HL-60 (cell line): ENCODE measurements around the gene KRT73.

Experiments
- GABPA ChIP-seq: IDR thresholded peaks from 2 replicates; pipeline ENCODE4 v1.6.1; 2012; ENCODE audit warnings: low read depth
- POLR2AphosphoS5 ChIP-seq: IDR thresholded peaks from 2 replicates; pipeline ENCODE4 v1.6.1; 2012; ENCODE audit warnings: low read depth
- SPI1 ChIP-seq: IDR thresholded peaks from 2 replicates; pipeline ENCODE4 v1.6.1; 2012; ENCODE audit warnings: low read depth, mild to moderate bottlenecking, borderline replicate concordance
- TF ChIP-seq, protein P1 (sequence below): IDR thresholded peaks from one replicate; pipeline ENCODE4 v1.5.1; 2011; ENCODE audit warnings: low read length, control low read depth, inconsistent platforms; ENCODE audit not compliant: insufficient read depth
- TF ChIP-seq, protein P2 (sequence below): IDR thresholded peaks from 2 replicates; pipeline ENCODE4 v1.6.1; 2012; ENCODE audit warnings: low read depth; ENCODE audit not compliant: insufficient replicate concordance

DNA sequence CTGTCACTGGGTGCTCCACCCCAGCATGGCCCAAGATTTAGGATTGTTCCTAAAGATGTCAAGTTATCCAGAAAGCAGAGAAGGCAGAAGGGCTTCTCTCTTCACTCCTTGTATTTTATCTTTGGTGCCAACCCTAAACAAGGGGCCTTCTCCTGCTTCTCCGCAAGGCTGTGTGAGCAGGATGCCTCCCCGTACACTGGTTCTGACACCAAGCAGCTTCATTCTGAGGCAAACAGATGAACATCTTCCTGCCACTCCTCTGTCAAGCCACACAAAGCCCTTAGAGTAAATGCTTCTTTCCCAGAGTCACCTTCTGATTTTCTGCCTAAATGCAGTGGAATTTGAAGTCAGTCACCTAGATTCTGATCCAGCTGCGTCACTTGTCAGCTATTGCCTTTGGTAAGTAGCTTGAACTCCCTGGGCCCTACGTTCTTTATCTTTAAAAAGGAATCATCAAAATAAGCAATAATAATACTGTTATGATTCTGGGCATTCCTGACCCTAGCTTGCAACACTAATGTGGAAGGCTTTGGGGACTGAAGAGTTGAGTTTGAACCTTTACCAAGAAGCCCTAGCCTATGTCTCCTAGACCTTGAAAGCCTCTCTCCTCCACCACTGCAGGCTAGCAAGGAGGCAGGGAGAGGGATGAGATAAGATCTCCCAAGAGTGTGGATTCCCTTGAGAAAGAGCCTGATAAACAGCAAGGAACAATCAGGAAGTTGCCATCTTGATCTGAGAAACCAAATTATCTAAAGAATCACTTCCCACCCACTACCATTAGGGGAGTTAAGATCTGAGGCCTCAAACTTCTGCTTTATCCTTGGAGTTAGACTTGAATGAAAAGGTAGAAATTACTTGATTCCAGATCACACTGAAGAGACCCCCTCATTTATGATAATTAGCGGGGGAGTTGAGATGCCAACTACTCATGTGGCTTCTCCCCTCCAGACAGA is 5.7 kb downstream of the KRT73 start:
- TF ChIP-seq, protein P1, sequence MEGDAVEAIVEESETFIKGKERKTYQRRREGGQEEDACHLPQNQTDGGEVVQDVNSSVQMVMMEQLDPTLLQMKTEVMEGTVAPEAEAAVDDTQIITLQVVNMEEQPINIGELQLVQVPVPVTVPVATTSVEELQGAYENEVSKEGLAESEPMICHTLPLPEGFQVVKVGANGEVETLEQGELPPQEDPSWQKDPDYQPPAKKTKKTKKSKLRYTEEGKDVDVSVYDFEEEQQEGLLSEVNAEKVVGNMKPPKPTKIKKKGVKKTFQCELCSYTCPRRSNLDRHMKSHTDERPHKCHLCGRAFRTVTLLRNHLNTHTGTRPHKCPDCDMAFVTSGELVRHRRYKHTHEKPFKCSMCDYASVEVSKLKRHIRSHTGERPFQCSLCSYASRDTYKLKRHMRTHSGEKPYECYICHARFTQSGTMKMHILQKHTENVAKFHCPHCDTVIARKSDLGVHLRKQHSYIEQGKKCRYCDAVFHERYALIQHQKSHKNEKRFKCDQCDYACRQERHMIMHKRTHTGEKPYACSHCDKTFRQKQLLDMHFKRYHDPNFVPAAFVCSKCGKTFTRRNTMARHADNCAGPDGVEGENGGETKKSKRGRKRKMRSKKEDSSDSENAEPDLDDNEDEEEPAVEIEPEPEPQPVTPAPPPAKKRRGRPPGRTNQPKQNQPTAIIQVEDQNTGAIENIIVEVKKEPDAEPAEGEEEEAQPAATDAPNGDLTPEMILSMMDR: no peak
- TF ChIP-seq POLR2AphosphoS5 (no peak), GABPA (no peak), SPI1 (no peak)
- TF ChIP-seq, protein P2, sequence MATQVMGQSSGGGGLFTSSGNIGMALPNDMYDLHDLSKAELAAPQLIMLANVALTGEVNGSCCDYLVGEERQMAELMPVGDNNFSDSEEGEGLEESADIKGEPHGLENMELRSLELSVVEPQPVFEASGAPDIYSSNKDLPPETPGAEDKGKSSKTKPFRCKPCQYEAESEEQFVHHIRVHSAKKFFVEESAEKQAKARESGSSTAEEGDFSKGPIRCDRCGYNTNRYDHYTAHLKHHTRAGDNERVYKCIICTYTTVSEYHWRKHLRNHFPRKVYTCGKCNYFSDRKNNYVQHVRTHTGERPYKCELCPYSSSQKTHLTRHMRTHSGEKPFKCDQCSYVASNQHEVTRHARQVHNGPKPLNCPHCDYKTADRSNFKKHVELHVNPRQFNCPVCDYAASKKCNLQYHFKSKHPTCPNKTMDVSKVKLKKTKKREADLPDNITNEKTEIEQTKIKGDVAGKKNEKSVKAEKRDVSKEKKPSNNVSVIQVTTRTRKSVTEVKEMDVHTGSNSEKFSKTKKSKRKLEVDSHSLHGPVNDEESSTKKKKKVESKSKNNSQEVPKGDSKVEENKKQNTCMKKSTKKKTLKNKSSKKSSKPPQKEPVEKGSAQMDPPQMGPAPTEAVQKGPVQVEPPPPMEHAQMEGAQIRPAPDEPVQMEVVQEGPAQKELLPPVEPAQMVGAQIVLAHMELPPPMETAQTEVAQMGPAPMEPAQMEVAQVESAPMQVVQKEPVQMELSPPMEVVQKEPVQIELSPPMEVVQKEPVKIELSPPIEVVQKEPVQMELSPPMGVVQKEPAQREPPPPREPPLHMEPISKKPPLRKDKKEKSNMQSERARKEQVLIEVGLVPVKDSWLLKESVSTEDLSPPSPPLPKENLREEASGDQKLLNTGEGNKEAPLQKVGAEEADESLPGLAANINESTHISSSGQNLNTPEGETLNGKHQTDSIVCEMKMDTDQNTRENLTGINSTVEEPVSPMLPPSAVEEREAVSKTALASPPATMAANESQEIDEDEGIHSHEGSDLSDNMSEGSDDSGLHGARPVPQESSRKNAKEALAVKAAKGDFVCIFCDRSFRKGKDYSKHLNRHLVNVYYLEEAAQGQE: no peak
